ENCODE data around the gene MRPS27. TPM values are rescaled to one million over a fixed set of nuclear protein-coding genes. Genes with fewer than 3 reads are reported as not detected.

MRPS27 gene
- total RNA-seq, 4 donors from 2014 or later = 45.9 to 214 (median 68.6) TPM

- no peak overlapping the region for H3K4me3 ChIP-seq
- no peaks in the 10 kb centered on the region for H3K27me3 ChIP-seq
- DNase-seq = no peak
- H3K27ac ChIP-seq = peak overlapping the region in 1 of 2 donors; percentile 69
- intact Hi-C loops (cut with DNase I; ENCODE audit: low total_unique reads) = no loop called here
- peaks cover 0 to 5% of the 10 kb centered on the region in 2 donors for H3K4me1 ChIP-seq
- H3K9me3 ChIP-seq = no peaks in the 10 kb centered on the region
- H3K36me3 ChIP-seq = no peaks in the 10 kb centered on the region
- TF ChIP-seq POLR2A (IDR thresholded peaks at IDR 0.05) (no peak), CTCF (IDR thresholded peaks at IDR 0.05) (no peak)
Observed at GRCh38 chr5:72267685-72268084, 52.4 kb downstream of the MRPS27 start.

GRCh38 chr5:72266862-72267261 lies 53.2 kb downstream of the MRPS27 start:
- H3K4me3 ChIP-seq = no peak overlapping the region
- H3K9me3 ChIP-seq = no peaks in the 10 kb centered on the region
- TF ChIP-seq POLR2A (IDR thresholded peaks at IDR 0.05) (no peak), CTCF (IDR thresholded peaks at IDR 0.05) (no peak)
- H3K27ac ChIP-seq = peak overlapping the region; percentile 63 to 69
- H3K36me3 ChIP-seq = no peaks in the 10 kb centered on the region
- no peak for DNase-seq
- intact Hi-C loops (cut with DNase I; ENCODE audit: low total_unique reads) = no loop called here
- H3K27me3 ChIP-seq = no peaks in the 10 kb centered on the region
- H3K4me1 ChIP-seq = peaks cover 0 to 5% of the 10 kb centered on the region in 2 donors

- no peak overlapping the region for H3K4me3 ChIP-seq
- TF ChIP-seq CTCF (IDR thresholded peaks at IDR 0.05) = no peak
- no peak for TF ChIP-seq POLR2A (IDR thresholded peaks at IDR 0.05)
- no peak for DNase-seq
- intact Hi-C loops (cut with DNase I; ENCODE audit: low total_unique reads) = no loop called here
- peak overlapping the region; percentile 63 to 69 for H3K27ac ChIP-seq
- no peaks in the 10 kb centered on the region for H3K9me3 ChIP-seq
- H3K27me3 ChIP-seq = no peaks in the 10 kb centered on the region
- no peaks in the 10 kb centered on the region for H3K36me3 ChIP-seq
- peaks cover 0 to 5% of the 10 kb centered on the region in 2 donors for H3K4me1 ChIP-seq
Observed at GRCh38 chr5:72265032-72265877, 54.8 kb downstream of the MRPS27 start.

- no peaks in the 10 kb centered on the region for H3K27me3 ChIP-seq
- intact Hi-C loops (cut with DNase I; ENCODE audit: low total_unique reads) = no loop called here
- TF ChIP-seq POLR2A (IDR thresholded peaks at IDR 0.05) (no peak), CTCF (IDR thresholded peaks at IDR 0.05) (no peak)
- H3K4me1 ChIP-seq = no peaks in the 10 kb centered on the region
- no peaks in the 10 kb centered on the region for H3K9me3 ChIP-seq
- no peak overlapping the region for H3K4me3 ChIP-seq
- H3K36me3 ChIP-seq = no peaks in the 10 kb centered on the region
- H3K27ac ChIP-seq = no peak overlapping the region
- no peak for DNase-seq
Observed at GRCh38 chr5:72256536-72256935, 63.5 kb downstream of the MRPS27 start.

- H3K4me3 ChIP-seq = no peak overlapping the region
- DNase-seq = no peak
- H3K36me3 ChIP-seq = no peaks in the 10 kb centered on the region
- H3K4me1 ChIP-seq = no peaks in the 10 kb centered on the region
- intact Hi-C loops (cut with DNase I; ENCODE audit: low total_unique reads) = no loop called here
- H3K27ac ChIP-seq = no peak overlapping the region
- H3K27me3 ChIP-seq = no peaks in the 10 kb centered on the region
- TF ChIP-seq CTCF (IDR thresholded peaks at IDR 0.05) = no peak
- no peak for TF ChIP-seq POLR2A (IDR thresholded peaks at IDR 0.05)
- no peaks in the 10 kb centered on the region for H3K9me3 ChIP-seq
Observed at GRCh38 chr5:72255670-72256069, 64.4 kb downstream of the MRPS27 start.
